ENCODE results near the gene PIK3CD.

Gene PIK3CD

DNA sequence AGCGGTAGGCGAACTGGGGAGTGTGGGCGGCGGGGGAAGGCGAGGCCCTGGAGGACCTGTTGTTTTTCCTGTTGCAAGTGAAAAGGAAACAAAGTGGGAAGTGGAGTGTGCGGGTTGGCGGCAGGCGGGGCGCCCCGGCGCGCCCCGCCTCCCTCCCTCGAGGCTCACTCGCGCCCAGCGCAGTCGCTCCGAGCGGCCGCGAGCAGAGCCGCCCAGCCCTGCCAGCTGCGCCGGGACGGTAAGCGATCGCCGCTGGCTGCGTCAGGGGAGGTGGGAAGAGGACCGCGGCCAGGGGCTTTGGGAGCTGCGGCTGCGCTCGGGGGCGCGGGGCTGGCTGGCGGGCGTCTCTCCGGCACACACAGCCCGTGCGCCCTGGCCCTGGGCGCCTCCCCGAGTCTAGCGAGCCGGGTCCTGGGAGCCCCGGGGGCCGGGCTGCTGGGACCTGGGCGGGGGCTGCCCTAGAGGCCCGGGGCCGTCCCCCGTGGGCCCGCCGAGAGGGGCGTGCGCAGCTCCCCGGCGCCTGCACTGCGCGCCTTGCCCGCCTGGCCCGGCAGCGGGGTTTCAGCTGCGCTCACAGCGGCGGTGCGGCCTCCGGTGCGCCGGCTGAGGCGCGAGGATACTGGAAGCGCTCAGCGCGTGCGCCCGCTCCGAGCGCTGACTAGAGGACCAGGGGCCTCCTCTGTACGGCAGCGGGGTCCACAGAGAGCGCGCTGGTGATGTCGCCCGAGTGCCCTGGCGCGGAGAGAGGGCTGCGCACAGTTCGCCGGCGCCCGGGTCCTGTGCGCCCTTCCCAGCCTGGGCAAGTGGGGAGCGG is at the start of gene PIK3CD:
Gene PIK3CD (plus strand): TSS at position 167 of the 814 bp plus-strand sequence. CDS start 58,725 bp downstream, outside the sequence.
- DNase-seq, result peak; percentile 33 to 45

GRCh38 chr1:9601942-9602793 is 49.4 kb upstream of the PIK3CD start:
- no peak for DNase-seq

GRCh38 chr1:9602794-9603167 is 48.8 kb upstream of the PIK3CD start:
- DNase-seq, result no peak

DNA sequence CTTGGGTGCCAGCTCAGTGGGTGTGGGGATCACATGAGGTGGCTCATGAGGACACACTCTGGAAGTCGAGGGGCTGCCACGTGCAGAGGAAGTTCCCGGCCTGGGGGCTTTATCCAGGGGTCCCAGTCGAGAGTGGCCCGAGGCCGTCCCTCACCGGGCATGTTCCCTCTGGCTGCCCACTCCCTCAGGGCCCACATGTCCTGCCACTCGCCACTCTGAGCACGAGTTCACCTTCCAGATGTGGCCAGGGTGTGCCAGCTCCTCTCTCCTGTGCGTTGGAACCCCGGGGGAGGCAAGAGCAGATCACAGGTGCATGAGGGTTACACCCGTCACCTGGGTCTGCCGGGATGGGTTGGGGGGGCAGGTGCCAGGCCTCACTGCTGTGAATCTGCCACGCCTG is 48.2 kb upstream of the PIK3CD start:
- DNase-seq, result no peak

- DNase-seq, result no peak
Observed at GRCh38 chr1:9603766-9604753, 47.5 kb upstream of the PIK3CD start.

DNA sequence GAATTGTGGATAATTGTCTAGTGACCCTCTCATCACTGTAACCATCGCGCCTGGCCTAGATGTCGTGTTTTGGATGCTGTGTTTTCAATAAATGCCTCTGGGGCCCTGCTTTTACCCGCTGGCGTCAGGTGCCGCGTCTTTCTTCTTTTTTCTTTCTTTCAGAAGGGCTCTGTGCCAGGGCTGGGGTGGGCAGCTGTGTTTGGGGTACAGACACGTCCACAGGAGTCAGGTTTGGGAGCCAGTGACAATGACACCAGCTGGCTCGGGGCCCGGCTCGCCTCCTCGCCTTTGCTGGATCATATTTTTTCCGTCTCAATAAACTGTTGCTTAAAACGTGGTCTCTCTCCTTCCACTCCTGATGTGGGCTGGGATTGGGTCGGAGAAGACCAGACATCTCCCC is 46.7 kb upstream of the PIK3CD start:
- no peak for DNase-seq

GRCh38 chr1:9605946-9606455 is 45.5 kb upstream of the PIK3CD start:
- DNase-seq, result no peak

DNA sequence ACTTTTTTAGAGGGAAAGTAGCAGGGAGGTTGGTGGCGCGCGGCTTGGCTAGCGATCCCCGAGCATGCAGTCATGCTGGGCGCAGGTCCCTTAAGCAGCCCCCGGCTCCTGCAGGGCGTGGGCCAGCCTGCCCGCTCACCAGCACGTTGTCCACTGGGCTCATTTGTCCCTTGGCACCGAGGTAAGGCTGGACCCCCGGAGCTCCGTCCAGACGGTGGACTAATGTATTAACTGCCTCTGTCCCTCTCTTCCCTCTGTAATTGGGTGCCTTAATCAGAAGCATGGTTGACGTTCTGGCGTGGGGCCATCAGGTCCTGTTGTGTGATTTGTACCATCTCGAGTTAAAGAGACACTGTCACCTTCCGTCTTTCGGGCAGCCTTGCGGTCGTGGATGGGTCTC is 45.1 kb upstream of the PIK3CD start:
- DNase-seq, result no peak

DNA sequence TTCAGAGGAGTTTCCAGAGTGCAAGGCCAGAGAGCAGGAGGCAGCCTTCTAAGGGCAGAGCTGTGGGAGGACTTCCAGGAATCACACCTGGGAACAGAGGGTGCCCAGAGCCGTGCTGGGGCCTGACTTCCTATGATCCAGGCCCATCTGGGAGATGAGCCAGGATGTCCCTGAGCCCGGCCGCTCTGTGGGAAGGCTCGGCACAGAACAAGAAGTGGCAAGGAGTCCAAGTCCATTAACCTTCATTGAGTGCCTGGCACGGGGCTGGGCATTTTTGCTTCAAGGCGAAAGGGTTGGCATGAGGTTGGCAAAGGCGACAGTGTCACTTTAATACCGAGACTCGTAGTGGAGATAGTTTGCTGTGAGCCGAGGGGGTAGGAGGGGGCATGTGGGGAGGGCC is 44.6 kb upstream of the PIK3CD start:
- no peak for DNase-seq

DNA sequence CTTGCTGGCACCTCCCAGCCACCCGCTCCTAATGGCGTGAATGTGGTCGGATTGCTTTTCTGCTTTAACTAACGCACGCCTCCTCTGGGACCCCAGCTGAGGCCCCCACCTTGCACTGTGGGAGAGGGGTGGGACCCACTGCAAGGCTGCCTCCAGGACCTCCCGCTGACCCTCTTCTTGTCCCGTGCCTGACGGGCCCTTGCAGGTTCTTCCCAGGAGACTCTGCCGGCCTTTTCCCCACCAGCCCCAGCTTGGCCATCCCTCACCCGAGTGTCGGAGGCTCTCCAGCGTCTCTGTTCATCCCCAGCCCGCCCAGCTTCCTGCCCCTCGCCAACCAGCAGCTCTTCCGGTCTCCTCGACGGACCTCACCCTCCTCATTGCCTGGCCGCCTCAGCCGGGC is 44.2 kb upstream of the PIK3CD start:
- DNase-seq, result no peak

- no peak for DNase-seq
Observed at GRCh38 chr1:9609998-9610397, 41.5 kb upstream of the PIK3CD start.

GRCh38 chr1:9610548-9610947 is 41.0 kb upstream of the PIK3CD start:
- DNase-seq, result no peak

- DNase-seq, result no peak
Observed at GRCh38 chr1:9611716-9612115, 39.8 kb upstream of the PIK3CD start.

DNA sequence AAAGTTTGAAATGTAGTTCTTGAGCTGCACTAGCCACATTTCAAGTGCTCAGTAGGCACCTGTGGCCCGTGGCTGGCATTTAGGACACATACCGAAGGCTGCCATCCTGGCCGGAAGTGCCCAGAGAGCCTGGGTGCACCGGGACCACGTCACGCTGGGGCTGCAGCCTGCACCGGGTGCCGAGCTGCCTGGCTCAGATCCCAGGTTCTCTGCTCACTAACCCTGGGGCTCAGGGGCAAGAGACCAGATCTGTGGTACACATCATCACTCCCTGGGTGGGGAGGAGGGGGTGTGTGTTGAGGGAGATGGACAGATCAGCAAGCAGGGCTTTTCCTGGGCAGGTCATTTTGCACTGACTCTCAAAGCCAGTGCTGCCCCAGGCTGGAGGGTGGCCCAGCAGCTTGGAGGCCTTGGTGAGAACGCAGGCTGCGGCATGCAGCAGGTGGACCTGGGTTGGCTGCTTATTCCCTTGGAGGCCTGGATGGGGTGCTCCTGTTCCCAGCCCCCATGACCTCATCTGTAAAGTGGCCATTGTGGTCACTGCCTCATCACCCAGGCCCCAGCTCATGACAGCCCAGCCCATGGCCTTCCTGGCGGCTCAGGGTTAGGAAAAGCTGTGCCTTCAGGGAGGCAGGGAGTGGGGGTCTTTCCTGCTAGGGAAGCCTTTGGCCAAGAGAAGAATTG is 39.2 kb upstream of the PIK3CD start:
- no peak for DNase-seq

- no peak for DNase-seq
Observed at GRCh38 chr1:9612871-9613624, 38.5 kb upstream of the PIK3CD start.

GRCh38 chr1:9613625-9614299 is 37.8 kb upstream of the PIK3CD start:
- DNase-seq, result no peak

DNA sequence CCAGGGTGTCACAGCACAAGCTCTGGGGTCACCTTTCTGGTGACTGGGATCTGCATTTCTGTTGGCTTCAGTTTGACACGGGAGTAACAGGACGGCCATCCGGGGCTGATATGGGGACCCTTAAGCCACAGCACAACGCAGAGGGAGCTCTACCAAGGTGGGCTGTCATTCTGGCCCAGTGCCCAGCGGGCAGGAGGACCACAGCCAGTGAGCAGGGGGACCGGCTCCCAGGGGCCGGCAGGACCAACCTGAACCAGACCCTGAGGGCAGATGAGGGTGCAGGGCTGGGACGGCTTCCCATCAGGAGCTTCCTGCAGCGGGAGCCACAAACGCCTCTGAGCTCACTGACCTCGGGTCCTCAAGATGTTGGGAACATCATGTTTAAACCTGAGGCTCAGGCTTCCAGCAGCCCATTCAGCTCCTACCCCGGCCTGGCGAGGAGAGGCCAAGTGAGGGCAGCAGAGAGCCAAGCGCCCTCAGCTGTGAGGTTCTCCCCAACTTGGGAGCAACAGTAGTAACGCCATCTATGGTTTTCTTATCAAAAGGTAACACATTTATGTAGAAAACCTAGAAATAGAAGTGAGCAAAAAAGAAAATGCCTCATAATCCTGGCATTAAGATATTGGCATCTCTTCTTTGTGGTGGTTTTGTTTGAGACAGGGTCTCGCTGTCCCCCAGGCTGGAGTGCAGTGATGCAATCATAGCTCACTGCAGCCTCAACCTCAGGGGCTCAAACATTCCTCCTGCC is 36.0 kb upstream of the PIK3CD start:
- peak; percentile 42 to 49 for DNase-seq

- no peak for DNase-seq
Observed at GRCh38 chr1:9618909-9619679, 32.4 kb upstream of the PIK3CD start.

- no peak for DNase-seq
Observed at GRCh38 chr1:9621032-9621431, 30.5 kb upstream of the PIK3CD start.

Measured in activated CD4-positive, alpha-beta T cell treated with anti-CD3 and anti-CD28 coated beads for 4 hours (primary cell).